Astrocyte of the spinal cord (primary cell): ENCODE data around the gene PANK4.

Source experiments
- DNase-seq: peaks from one replicate; pipeline ENCODE4 v3.0.0; 2011; ENCODE audit warnings: low read depth, low spot score
- H3K4me3 ChIP-seq: 2 replicates; pipeline ENCODE4 v1.5.1; 2011; ENCODE audit warnings: low read depth, mild to moderate bottlenecking, low read length, moderate library complexity
- CTCF ChIP-seq: IDR thresholded peaks from 2 replicates; pipeline ENCODE4 v1.5.1; 2012; ENCODE audit warnings: low read depth, mild to moderate bottlenecking, low read length, inconsistent platforms
- in situ Hi-C: cut with HindIII; loops from 2 replicates; pipeline ENCODE4 v1.10.0; 2017; ENCODE audit warnings: low sequenced_read_pairs

Gene PANK4

GRCh38 chr1:2505461-2505994 lies 20.9 kb downstream of the PANK4 start:
- in situ Hi-C loops = no loop called here
- no peak overlapping the region for H3K4me3 ChIP-seq
- DNase-seq = no peak
- TF ChIP-seq CTCF = no peak

- no peak for DNase-seq
- H3K4me3 ChIP-seq = no peak overlapping the region
- in situ Hi-C loops = no loop called here
- no peak for TF ChIP-seq CTCF
These were observed 21.5 kb downstream of the PANK4 start for GRCh38 chr1:2504949-2505272.

GRCh38 chr1:2504225-2504948 lies 22.0 kb downstream of the PANK4 start:
- TF ChIP-seq CTCF = no peak
- no peak overlapping the region for H3K4me3 ChIP-seq

GRCh38 chr1:2503554-2504224 lies 22.7 kb downstream of the PANK4 start:
- no peak for DNase-seq
- H3K4me3 ChIP-seq = no peak overlapping the region
- TF ChIP-seq CTCF = no peak
- in situ Hi-C loops = no loop called here

More at GRCh38 chr1:2504225-2504948, 22.0 kb downstream of the PANK4 start:
- DNase-seq = no peak
- in situ Hi-C loops = no loop called here

- DNase-seq = no peak
- TF ChIP-seq CTCF = no peak
- H3K4me3 ChIP-seq = no peak overlapping the region
- in situ Hi-C loops = no loop called here
These were observed 23.5 kb downstream of the PANK4 start for GRCh38 chr1:2502661-2503553.

- TF ChIP-seq CTCF = no peak
- in situ Hi-C loops = no loop called here
- DNase-seq = no peak
- H3K4me3 ChIP-seq = no peak overlapping the region
These were observed 24.2 kb downstream of the PANK4 start for GRCh38 chr1:2502210-2502609.
